Activated naive CD4-positive, alpha-beta T cell treated with Interleukin-2 at 50 U/mL for 16 hours (primary cell): Measurements from ENCODE around the gene KIAA1671.
"Not testable (repeated sequence)": the region's sequence is repeated elsewhere in the genome, so short reads cannot be mapped to it uniquely, and the experiment has no call there.

Experiments used
- DNase-seq: peaks from one replicate; pipeline ENCODE4 v3.0.0-alpha.2; 2020

Gene KIAA1671

DNA sequence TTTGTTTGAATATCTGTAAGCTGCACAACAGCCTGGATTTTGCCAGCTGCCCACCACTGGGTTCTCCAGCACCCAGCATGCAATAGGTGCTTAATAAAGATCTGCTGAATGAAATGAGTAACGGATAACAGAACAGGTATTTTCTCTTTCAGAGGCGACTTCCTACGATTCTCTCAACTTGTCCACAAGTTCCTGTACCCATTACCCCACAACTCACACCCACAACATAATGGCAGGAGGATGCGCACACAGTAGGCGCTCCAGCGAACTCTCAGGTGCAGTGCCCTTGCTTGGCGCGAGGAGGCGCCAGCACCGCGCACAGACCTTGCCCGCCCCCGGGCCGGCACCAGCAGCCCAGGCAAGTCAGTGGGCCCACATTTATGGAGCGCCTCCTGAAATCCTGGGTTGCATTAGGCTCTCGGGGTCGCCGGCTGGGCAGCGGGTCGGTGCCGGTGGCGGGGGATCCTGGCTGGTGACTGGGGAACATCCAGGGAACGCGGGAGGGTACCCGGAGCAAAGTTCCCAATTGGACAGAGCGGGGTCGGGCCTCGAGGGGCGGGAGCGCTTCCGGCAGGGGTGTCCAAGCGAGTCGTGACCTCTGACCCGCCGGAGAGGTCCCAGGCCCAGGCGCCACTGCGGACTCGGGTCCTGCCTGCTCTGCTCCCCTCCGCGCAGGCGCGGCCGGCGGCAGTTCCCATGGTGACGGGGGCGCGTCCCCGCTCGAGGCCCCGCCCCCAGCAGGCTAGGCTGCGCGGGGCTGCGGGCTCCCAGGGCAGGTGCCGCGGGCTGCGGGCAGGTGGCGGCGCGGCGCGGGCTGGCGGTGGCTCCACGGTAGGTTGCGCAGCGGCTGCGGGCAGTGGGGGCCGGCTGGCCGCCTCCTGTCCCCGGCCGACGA, at the start of gene KIAA1671:
Gene KIAA1671 (plus strand): TSS at position 775 of the 895 bp plus-strand sequence. CDS start 75,284 bp downstream, outside the sequence.
- DNase-seq: peak; percentile 86

- no peak for DNase-seq
Measured at GRCh38 chr22:24905909-24906308, 46.6 kb upstream of the KIAA1671 start.

GRCh38 chr22:24907101-24907500, 45.4 kb upstream of the KIAA1671 start:
- DNase-seq: not testable (repeated sequence)

- no peak for DNase-seq
Measured at GRCh38 chr22:24920029-24920428, 32.5 kb upstream of the KIAA1671 start.

GRCh38 chr22:24925586-24926427, 26.7 kb upstream of the KIAA1671 start:
- no peak for DNase-seq

DNA sequence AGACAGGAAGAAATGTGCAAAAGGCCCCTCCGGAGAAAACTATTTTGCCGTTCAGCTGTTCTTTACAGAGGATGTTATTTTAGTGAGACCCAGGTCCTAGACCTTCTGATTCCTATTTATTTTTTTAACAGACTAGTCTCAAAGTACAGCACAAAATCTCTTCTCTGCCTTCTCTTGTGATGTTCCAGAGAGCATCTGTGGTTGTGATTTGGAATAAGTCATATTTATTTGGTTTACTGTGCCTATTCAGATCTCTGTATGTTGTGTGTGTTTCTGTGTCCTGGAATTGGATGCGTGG, 26.1 kb upstream of the KIAA1671 start:
- no peak for DNase-seq

- DNase-seq: no peak
Measured at GRCh38 chr22:24926849-24927579, 25.5 kb upstream of the KIAA1671 start.

- DNase-seq: no peak
Measured at GRCh38 chr22:24928322-24928721, 24.2 kb upstream of the KIAA1671 start.

DNA sequence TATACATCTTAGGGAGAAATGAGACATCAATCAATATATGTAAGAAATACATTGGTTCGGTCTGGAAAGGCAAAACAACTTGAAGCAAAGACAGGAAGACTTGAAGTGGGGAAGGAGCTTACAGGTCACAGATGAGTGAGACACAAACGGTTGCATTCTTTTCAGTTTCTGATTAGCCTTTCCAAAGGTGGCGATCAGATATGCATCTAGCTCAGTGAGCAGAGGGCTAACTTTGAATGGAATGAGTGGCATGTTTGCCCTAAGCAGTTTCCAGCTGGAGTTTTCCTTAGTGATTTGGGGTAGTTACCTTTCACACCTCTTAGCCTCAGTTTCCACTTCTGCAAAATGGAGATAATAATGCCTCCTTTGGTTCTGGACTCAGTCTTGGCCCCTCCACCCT, 21.8 kb upstream of the KIAA1671 start:
- no peak for DNase-seq

DNA sequence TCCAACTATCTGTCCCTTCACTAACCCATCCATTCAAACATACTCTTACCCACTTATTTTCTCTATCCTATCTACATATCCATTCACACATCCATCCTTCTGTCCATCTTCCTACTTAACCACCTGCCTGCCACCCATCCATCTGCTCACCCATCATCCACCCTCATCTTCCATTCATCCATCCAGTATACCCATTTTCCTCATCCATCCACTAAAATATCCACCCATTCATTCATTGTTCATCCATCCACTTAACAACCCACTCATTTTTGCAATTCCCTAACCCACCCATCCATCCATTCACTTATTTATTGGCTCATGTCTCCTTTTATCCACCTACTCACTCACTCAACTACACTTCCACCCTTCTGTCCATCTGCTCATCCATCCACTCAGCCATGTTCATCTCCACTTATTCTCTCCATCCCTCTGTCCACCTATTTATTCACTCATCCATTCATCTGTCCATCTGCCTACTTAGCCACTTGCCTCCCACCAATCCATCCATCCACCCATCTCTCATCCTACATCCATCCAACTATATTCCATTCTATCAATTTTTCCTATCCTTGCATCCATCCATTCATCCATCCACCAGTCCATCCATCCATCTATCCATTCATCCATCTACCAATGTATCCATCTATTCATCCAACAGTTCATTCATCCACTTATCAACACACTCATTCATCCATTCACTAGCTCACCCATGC, 16.6 kb upstream of the KIAA1671 start:
- no peak for DNase-seq

GRCh38 chr22:24937114-24937513, 15.4 kb upstream of the KIAA1671 start:
- DNase-seq: no peak

GRCh38 chr22:24938741-24939341, 13.7 kb upstream of the KIAA1671 start:
- peak; percentile 18 for DNase-seq

GRCh38 chr22:24942301-24942700, 10.2 kb upstream of the KIAA1671 start:
- no peak for DNase-seq

GRCh38 chr22:24944217-24944937, 8.1 kb upstream of the KIAA1671 start:
- no peak for DNase-seq

DNA sequence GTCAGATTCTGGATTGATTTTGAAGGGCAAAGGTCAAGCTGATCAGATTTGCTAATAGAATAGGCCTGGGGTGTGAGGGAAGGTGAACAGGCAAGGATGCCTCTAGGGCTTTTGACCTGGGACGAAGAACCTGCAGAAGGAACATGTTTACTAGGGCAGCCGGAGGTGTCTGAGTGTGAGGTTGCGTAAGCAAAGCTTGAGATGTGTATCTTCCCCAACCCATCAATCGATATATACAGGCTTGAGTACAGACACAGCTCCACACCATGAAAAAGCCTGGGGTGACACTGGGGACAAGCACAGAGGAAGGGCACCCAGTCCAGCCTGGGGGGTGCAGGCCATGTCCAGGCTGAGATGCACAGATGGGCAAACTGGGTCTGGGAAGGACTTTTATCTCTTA, 7.1 kb upstream of the KIAA1671 start:
- DNase-seq: no peak

DNA sequence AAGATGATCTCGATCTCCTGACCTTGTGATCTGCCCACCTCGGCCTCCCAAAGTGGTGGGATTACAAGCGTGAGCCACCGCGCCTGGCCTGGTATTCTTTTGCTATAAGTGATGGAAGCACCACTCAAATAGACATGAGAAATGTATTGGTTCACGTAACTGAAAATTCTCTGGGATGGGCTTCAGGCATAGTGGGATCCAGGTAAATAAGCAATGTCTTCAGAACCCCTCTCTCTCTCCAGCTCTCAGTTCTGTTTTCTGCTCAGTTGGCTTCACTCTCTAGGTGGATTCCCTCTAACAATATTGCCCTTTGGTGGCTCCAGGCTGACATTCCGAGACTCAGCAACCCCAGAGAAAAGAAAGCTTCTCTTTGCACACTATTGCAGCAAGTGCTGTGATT, 5.1 kb upstream of the KIAA1671 start:
- DNase-seq: no peak

GRCh38 chr22:24947881-24948280, 4.6 kb upstream of the KIAA1671 start:
- no peak for DNase-seq

- DNase-seq: no peak
Measured at GRCh38 chr22:24948356-24949202, 3.9 kb upstream of the KIAA1671 start.

DNA sequence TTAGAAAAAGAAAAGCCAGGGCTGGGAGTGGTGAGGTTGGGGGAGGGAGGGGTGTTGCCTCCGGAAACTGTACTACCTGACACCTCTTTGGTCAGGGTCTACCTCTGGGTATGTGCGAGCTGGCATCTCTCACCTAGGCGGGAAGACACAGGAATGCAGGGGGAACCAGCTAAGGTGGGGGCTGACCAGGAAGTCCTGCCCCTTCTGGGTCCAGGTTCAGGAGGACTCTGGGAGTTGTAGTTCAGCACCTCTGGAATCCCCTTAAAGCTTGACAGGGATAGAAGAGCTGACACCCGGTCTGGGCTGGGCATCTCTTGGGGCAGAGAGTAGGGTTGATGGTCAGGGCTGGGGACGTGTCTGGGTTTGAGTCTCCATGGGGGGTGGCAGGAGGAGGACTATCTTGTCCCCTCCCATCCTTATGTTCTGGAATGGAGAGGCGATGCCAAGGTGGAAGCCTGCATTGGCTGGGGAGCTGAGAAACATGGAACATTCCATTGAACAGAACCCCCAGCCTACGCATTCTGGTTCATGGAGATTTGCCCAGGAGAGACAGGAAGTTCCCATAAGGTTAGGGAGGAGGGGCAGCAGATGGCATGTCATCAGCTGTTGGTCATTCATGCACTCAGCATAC, 2.1 kb upstream of the KIAA1671 start:
- DNase-seq: no peak

DNA sequence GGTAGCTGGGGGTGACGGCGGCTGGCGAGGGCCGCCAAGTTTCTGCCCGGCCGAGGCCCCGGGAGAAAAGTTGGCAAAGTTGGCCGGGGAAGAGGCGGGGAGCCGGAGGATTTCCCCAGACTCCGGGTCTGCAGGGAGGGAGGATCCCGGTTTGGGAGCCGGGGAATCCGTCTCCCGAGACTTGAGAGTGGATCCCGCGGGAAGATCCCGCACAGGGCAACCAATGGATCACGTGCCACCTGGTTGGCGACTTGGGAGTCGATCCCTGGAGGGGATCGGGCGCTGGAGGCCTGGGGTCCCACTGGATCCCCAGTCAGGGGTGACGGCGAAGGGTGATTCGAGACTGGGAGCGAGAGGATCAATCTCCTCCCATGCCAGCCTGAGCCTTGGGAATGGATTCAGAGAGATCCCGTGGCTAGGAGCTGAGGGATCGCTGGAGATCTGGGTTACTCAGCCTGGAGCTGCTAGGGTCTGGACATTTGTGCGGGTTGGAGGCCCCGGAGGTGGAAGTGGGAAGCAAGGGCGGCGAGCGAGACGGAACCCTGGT, 394 bp downstream of the KIAA1671 start:
- DNase-seq: no peak
